K562 (cell line): ENCODE data around the gene NET1. TPM values are rescaled to one million over a fixed set of nuclear protein-coding genes. Genes with fewer than 3 reads are reported as not detected.

ENCODE experiments used
- BRCA1 ChIP-seq, 2 experiments: fragments of 450-650 bp in 1 of 2; sonication (generic) in 1 of 2; formaldehyde crosslinking in 1 of 2; IDR thresholded peaks; 2 replicates each; pipeline versions ENCODE4 v1.5.0 to v1.6.1; 2017 to 2020; ENCODE audit warnings: mild to moderate bottlenecking in 1 of 2, missing genetic modification reagents in 1 of 2
- CREBBP ChIP-seq: IDR thresholded peaks from one replicate; pipeline ENCODE4 v1.6.1; 2012; ENCODE audit warnings: low read depth, mild to moderate bottlenecking, control low read depth, inconsistent platforms, low read length
- DDX20 ChIP-seq: fragments of 450-650 bp; IDR thresholded peaks from 2 replicates; pipeline ENCODE4 v1.6.1; 2016; ENCODE audit warnings: missing genetic modification characterization, low read depth, mild to moderate bottlenecking, missing compliant biosample characterization, moderate library complexity
- DMBX1 ChIP-seq: fragments of 250-450 bp; sonication (Bioruptor Pico); IDR thresholded peaks from 2 replicates; pipeline ENCODE4 v1.8.0; 2022; ENCODE audit warnings: inconsistent platforms, mild to moderate bottlenecking, moderate library complexity, borderline replicate concordance
- ESRRB ChIP-seq: fragments of 250-450 bp; sonication (Bioruptor Pico); IDR thresholded peaks from 2 replicates; pipeline ENCODE4 v1.5.0; 2020; ENCODE audit warnings: mild to moderate bottlenecking, moderate library complexity, borderline replicate concordance
- GABPA ChIP-seq: fragments of 200-800 bp; sonication (Bioruptor generic); conservative IDR thresholded peaks from 2 replicates; pipeline ENCODE4 v1.6.1; 2016; ENCODE audit warnings: low read depth, missing genetic modification characterization, missing compliant biosample characterization
- HOXB6 ChIP-seq: fragments of 250-450 bp; sonication (Bioruptor Pico); IDR thresholded peaks from 2 replicates; pipeline ENCODE4 v1.5.1; 2022; ENCODE audit warnings: mild to moderate bottlenecking, borderline replicate concordance
- MYC ChIP-seq, 2 experiments: fragments of 250-450 bp in 1 of 2; sonication (Bioruptor Pico) in 1 of 2; IDR thresholded peaks; 2 replicates each; pipeline versions ENCODE4 v1.5.1 to v1.6.1; 2012 to 2021; ENCODE audit warnings: low read depth in 2 of 2, borderline replicate concordance in 1 of 2, improper control_type of control experiment in 1 of 2, low read length in 1 of 2, mild to moderate bottlenecking in 1 of 2, moderate library complexity in 1 of 2
- PML ChIP-seq: IDR thresholded peaks from 2 replicates; pipeline ENCODE4 v1.6.1; 2012; ENCODE audit warnings: low read length, inconsistent platforms
- SAP30 ChIP-seq: fragments of 200-600 bp; sonication (generic); IDR thresholded peaks from 2 replicates; pipeline ENCODE4 v1.6.1; 2012; ENCODE audit warnings: borderline replicate concordance, low read depth, mild to moderate bottlenecking, moderate library complexity, low read length, control low read depth, inconsistent platforms; ENCODE audit not compliant: insufficient read depth, poor library complexity, severe bottlenecking
- ZFPM2 ChIP-seq: fragments of 250-450 bp; sonication (Bioruptor Pico); IDR thresholded peaks from 2 replicates; pipeline ENCODE4 v1.5.1; 2022; ENCODE audit warnings: mild to moderate bottlenecking
- ZNF354B ChIP-seq: fragments of 250-450 bp; sonication (Bioruptor Pico); IDR thresholded peaks from 2 replicates; pipeline ENCODE4 v1.4.0; 2020
- ZNF785 ChIP-seq: fragments of 250-450 bp; sonication (Bioruptor Pico); IDR thresholded peaks from 2 replicates; pipeline ENCODE4 v1.4.0; 2020; ENCODE audit warnings: mild to moderate bottlenecking
- polyA plus RNA-seq, 8 experiments: library from polyadenylated mRNA; depleted of rRNA in 4 of 8; stranded (reverse) in 5 of 8; unstranded in 3 of 8; fragments of >200 nt; fragmentation: Nextera tagmentation in 2 of 8; fragmentation: Illumina TruSeq in 1 of 8; extraction: Ambion mirVana in 2 of 8; extraction: Trizol in 1 of 8; gene quantifications; 2 replicates each; pipeline versions ENCODE4 v1.2.1 to v1.2.3, GENCODE V29; 2011 to 2014; ENCODE audit warnings: inconsistent platforms in 1 of 8, missing spikeins in 1 of 8
- total RNA-seq, 7 experiments: library from RNA; depleted of rRNA in 6 of 7; stranded (reverse); fragments of >200 nt in 6 of 7; fragmentation: Illumina TruSeq in 2 of 7; extraction: Trizol in 2 of 7; gene quantifications; 2 replicates each; pipeline versions ENCODE4 v1.2.1 to v1.2.3, GENCODE V29; 2011 to 2021; ENCODE audit warnings: low replicate concordance in 1 of 7
- TF ChIP-seq, protein P1 (sequence below), 2 experiments: fragments of 450-650 bp; IDR thresholded peaks; 2 replicates each; pipeline ENCODE4 v1.6.1; 2016
- TF ChIP-seq, protein P2 (sequence below): fragments of 250-450 bp; sonication (Bioruptor Pico); IDR thresholded peaks from 2 replicates; pipeline ENCODE4 v1.4.0; 2020; ENCODE audit warnings: borderline replicate concordance
- TF ChIP-seq, protein P3 (sequence below): sonication (generic); formaldehyde crosslinking; IDR thresholded peaks from 2 replicates; pipeline ENCODE4 v1.8.1; 2022; ENCODE audit warnings: missing genetic modification reagents
- TF ChIP-seq, protein P4 (sequence below), 2 experiments: IDR thresholded peaks; 2 replicates each; pipeline ENCODE4 v1.6.1; 2012; ENCODE audit warnings: improper control_type of control experiment in 2 of 2, low read depth in 2 of 2, low read length in 2 of 2, borderline replicate concordance in 1 of 2
- TF ChIP-seq, protein P5 (sequence below): IDR thresholded peaks from 2 replicates; pipeline ENCODE4 v1.6.1; 2011; ENCODE audit not compliant: insufficient read length; ENCODE audit errors: extremely low read depth

The NET1 gene
- total and polyA plus RNA-seq, 9 of the 15 experiments (the other 6 are each of a cell fraction or from before 2014, with no cell fraction given), result 47.4 to 258 (median 106) TPM

DNA sequence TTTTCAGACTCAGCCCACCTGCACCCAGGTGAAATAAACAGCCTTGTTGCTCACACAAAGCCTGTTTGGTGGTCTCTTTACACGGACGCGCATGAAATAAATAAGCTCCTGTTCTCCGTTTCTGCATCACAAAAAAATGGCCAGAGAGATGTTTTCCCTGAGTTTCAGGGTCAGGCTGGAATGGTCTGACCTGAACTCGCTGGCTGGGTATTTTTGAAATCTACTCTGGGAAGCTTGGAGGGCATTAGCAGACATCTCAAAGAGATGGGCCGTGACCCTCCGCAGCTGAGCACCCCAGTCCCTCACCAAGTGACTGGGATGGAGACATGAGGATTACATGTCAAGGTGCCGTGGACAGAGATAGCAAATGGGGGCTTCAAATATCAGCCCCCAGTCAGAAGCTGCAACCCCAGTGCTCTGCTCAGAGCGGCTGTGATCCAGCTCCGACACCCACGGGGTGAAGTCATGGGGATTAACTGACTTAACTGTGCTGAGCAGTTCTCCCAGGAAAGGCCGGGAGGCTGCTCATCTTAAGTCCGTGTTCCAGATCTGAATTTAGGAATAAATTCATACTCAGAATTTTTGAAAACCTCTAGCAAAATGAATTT, 64.7 kb downstream of the NET1 start (continued):
- TF ChIP-seq, protein P1, sequence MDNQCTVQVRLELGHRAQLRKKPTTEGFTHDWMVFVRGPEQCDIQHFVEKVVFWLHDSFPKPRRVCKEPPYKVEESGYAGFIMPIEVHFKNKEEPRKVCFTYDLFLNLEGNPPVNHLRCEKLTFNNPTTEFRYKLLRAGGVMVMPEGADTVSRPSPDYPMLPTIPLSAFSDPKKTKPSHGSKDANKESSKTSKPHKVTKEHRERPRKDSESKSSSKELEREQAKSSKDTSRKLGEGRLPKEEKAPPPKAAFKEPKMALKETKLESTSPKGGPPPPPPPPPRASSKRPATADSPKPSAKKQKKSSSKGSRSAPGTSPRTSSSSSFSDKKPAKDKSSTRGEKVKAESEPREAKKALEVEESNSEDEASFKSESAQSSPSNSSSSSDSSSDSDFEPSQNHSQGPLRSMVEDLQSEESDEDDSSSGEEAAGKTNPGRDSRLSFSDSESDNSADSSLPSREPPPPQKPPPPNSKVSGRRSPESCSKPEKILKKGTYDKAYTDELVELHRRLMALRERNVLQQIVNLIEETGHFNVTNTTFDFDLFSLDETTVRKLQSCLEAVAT (IDR thresholded peaks at IDR 0.05), result peak in 1 of 2 experiments; percentile 27; a peak in 2 of 4 replicates
- no peak for TF ChIP-seq ZNF785 (CRISPR knock-in tag)
- TF ChIP-seq ZFPM2 (CRISPR knock-in tag), result no peak
- no peak for TF ChIP-seq GABPA (tag)
- TF ChIP-seq, protein P2, sequence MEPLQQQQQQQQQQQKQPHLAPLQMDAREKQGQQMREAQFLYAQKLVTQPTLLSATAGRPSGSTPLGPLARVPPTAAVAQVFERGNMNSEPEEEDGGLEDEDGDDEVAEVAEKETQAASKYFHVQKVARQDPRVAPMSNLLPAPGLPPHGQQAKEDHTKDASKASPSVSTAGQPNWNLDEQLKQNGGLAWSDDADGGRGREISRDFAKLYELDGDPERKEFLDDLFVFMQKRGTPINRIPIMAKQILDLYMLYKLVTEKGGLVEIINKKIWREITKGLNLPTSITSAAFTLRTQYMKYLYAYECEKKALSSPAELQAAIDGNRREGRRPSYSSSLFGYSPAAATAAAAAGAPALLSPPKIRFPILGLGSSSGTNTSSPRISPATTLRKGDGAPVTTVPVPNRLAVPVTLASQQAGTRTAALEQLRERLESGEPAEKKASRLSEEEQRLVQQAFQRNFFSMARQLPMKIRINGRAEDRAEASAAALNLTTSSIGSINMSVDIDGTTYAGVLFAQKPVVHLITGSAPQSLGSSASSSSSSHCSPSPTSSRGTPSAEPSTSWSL (CRISPR knock-in tag), result no peak
- TF ChIP-seq ZNF354B (CRISPR knock-in tag), result no peak
- no peak for TF ChIP-seq MYC (IDR thresholded peaks at IDR 0.05; ENCODE audit: low read depth, low read length)
- no peak for TF ChIP-seq MYC (CRISPR knock-in tag; IDR thresholded peaks at IDR 0.05; ENCODE audit: borderline replicate concordance, low read depth)
- TF ChIP-seq, protein P3, sequence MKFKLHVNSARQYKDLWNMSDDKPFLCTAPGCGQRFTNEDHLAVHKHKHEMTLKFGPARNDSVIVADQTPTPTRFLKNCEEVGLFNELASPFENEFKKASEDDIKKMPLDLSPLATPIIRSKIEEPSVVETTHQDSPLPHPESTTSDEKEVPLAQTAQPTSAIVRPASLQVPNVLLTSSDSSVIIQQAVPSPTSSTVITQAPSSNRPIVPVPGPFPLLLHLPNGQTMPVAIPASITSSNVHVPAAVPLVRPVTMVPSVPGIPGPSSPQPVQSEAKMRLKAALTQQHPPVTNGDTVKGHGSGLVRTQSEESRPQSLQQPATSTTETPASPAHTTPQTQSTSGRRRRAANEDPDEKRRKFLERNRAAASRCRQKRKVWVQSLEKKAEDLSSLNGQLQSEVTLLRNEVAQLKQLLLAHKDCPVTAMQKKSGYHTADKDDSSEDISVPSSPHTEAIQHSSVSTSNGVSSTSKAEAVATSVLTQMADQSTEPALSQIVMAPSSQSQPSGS (CRISPR knock-in tag), result no peak
- TF ChIP-seq BRCA1 (IDR thresholded peaks at IDR 0.05), result no peak
- TF ChIP-seq BRCA1 (CRISPR knock-in tag; IDR thresholded peaks at IDR 0.05), result no peak
- TF ChIP-seq, protein P4, sequence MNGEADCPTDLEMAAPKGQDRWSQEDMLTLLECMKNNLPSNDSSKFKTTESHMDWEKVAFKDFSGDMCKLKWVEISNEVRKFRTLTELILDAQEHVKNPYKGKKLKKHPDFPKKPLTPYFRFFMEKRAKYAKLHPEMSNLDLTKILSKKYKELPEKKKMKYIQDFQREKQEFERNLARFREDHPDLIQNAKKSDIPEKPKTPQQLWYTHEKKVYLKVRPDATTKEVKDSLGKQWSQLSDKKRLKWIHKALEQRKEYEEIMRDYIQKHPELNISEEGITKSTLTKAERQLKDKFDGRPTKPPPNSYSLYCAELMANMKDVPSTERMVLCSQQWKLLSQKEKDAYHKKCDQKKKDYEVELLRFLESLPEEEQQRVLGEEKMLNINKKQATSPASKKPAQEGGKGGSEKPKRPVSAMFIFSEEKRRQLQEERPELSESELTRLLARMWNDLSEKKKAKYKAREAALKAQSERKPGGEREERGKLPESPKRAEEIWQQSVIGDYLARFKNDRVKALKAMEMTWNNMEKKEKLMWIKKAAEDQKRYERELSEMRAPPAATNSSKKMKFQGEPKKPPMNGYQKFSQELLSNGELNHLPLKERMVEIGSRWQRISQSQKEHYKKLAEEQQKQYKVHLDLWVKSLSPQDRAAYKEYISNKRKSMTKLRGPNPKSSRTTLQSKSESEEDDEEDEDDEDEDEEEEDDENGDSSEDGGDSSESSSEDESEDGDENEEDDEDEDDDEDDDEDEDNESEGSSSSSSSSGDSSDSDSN (IDR thresholded peaks at IDR 0.05; ENCODE audit: borderline replicate concordance in 1 of 2, low read depth in 2 of 2, low read length in 2 of 2), result peak; percentile 51 to 64; a peak in 1 of 4 replicates
- TF ChIP-seq HOXB6, result no peak
- no peak for TF ChIP-seq DDX20
- no peak for TF ChIP-seq ESRRB (CRISPR knock-in tag)
- TF ChIP-seq DMBX1 (CRISPR knock-in tag), result peak; percentile 35; the same call in 1 of the 2 replicates
- TF ChIP-seq, protein P5, sequence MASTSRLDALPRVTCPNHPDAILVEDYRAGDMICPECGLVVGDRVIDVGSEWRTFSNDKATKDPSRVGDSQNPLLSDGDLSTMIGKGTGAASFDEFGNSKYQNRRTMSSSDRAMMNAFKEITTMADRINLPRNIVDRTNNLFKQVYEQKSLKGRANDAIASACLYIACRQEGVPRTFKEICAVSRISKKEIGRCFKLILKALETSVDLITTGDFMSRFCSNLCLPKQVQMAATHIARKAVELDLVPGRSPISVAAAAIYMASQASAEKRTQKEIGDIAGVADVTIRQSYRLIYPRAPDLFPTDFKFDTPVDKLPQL, result no peak
- no peak for TF ChIP-seq PML
- no peak for TF ChIP-seq CREBBP
- peak; percentile 12 for TF ChIP-seq SAP30
